Heart right ventricle (tissue), 16 donors: Measurements from ENCODE around the gene TRNAU1AP. TPM values are rescaled to one million over a fixed set of nuclear protein-coding genes. Genes with fewer than 3 reads are reported as not detected.
"Not testable (repeated sequence)": the region's sequence is repeated elsewhere in the genome, so short reads cannot be mapped to it uniquely, and the experiment has no call there.

ENCODE experiments used
- ATAC-seq, 8 donors: fragments of 200-7000 bp; cut with Tn5 transposase; one replicate each; pipeline ENCODE4 v1.9.1; 2020; ENCODE audit warnings: mild to moderate bottlenecking in 8 of 8, moderate library complexity in 8 of 8, moderate number of reproducible peaks in 1 of 8
- DNase-seq, 2 donors: peaks; one replicate each; pipeline ENCODE4 v3.0.0-alpha.2; 2020
- H3K27ac ChIP-seq, 10 donors: fragments of 200-600 bp; sonication (generic) in 2 of 10; one replicate each; pipeline versions ENCODE4 v1.5.0 to v1.8.0; 2020 to 2022; ENCODE audit warnings: mild to moderate bottlenecking in 3 of 10
- H3K27me3 ChIP-seq, 7 donors: fragments of 200-600 bp; one replicate each; pipeline ENCODE4 v1.8.0; 2021 to 2022; ENCODE audit warnings: mild to moderate bottlenecking in 2 of 7
- H3K36me3 ChIP-seq, 9 donors: fragments of 200-600 bp; sonication (generic) in 1 of 9; one replicate each; pipeline versions ENCODE4 v1.5.0 to v1.8.0; 2020 to 2022; ENCODE audit warnings: mild to moderate bottlenecking in 2 of 9
- H3K4me1 ChIP-seq, 9 donors: fragments of 200-600 bp; sonication (generic) in 1 of 9; one replicate each; pipeline versions ENCODE4 v1.5.0 to v1.8.0; 2020 to 2022; ENCODE audit warnings: mild to moderate bottlenecking in 4 of 9
- H3K4me3 ChIP-seq, 10 donors: fragments of 200-600 bp; sonication (generic) in 2 of 10; one replicate each; pipeline versions ENCODE4 v1.5.0 to v1.8.0; 2020 to 2022; ENCODE audit warnings: mild to moderate bottlenecking in 7 of 10, moderate library complexity in 2 of 10
- H3K9me3 ChIP-seq, 11 donors: fragments of 200-600 bp in 10 of 11; sonication (generic) in 2 of 11; one replicate each; pipeline versions ENCODE4 v1.5.0 to v1.8.0; 2013 to 2022; ENCODE audit warnings: mild to moderate bottlenecking in 2 of 11, control low read depth in 1 of 11, moderate library complexity in 1 of 11
- CTCF ChIP-seq, 9 donors: fragments of 200-600 bp; sonication (generic) in 2 of 9; IDR thresholded peaks; one replicate each; pipeline versions ENCODE4 v1.5.0 to v1.8.0; 2021 to 2022; ENCODE audit warnings: antibody characterized with exemption in 9 of 9, mild to moderate bottlenecking in 5 of 9, moderate library complexity in 1 of 9
- WGBS, 2 donors: extraction: QIAGEN DNeasy Blood & Tissue Kit; methylation state at CpG; one replicate each; pipeline ENCODE4 v1.1.7; 2013; ENCODE audit warnings: inconsistent platforms in 1 of 2; 5-methylcytosine and 5-hydroxymethylcytosine counted together
- intact Hi-C, 10 donors: fragments of 100-400 bp; cut with DNase I; formaldehyde crosslinking; loops; one replicate each; pipeline versions ENCODE4 v1.11.1 to v1.14.2; 2022
- polyA plus RNA-seq, 2 donors: library from polyadenylated mRNA; stranded (reverse); fragments of 200-250 nt; gene quantifications; one replicate each; pipeline ENCODE4 v1.2.3, GENCODE V29; 2013
- total RNA-seq, 10 donors: library from RNA; stranded (reverse); fragmentation: NEBNext Ultra II Directional in 3 of 10; extraction: Animal tissue kit (Norgen Biotek cat#: 25700) in 3 of 10; gene quantifications; one replicate each; pipeline versions ENCODE4 v1.2.1 to v1.2.4, GENCODE V29; 2021 to 2023
- donor health status: Arrhythmogenic right ventricular cardiomyopathy.
- donor health status: ischemic (EF 13 %, LVEDD 7.1; RV severe dilation, severe dysfunction).
- donor health status: healthy with polysubstance abuse.
- donor health status: DM: no; HTN: yes; CAD: no.
- donor health status: DM: no; HTN: no; CAD: no.
- donor health status: ischemic (EF 25% LVEDD 6.9; RV normal size, moderate dysfunction).
- donor health status: ischemic (EF 25% LVEDD 5.7; RV mildly dilated, moderate dysfunction).
- donor health status: healthy.
- donor health status: DM: yes; HTN: yes; CAD: no.
- donor health status: Ischemic cardiomyopathy.
- donor health status: ischemic (EF 35%, LVEDD 5.7; RV mildly dilated, moderate dysfunction).
- donor health status: nonischemic (EF 11% LVEDD 7.7; RV severe dilation, severe dysfunction).
- donor health status: DM: yes; HTN: yes; CAD: no.
- donor health status: PGD.
- donor health status: ischemic (EF 29% LVEDD 5.4; RV normal size, mild dysfunction).
- donor health status: nonischemic (EF 23%, LVEDD 6.1; RV moderate dilation, normal function).

The TRNAU1AP gene
- total and polyA plus RNA-seq, 12 donors: 13.1 to 21.4 (median 16.5) TPM

GRCh38 chr1:28591708-28592320, 38.9 kb downstream of the TRNAU1AP start, which contains the start of gene RAB42:
RAB42 (plus strand) TSS chr1:28592265; CDS start chr1:28592512, 247 bp downstream.
- H3K27ac ChIP-seq: peak within 1 kb of the TSS in 4 of 10 donors; percentile 14 to 75 (median 52)
- peak; percentile 35 to 42 for DNase-seq

DNA sequence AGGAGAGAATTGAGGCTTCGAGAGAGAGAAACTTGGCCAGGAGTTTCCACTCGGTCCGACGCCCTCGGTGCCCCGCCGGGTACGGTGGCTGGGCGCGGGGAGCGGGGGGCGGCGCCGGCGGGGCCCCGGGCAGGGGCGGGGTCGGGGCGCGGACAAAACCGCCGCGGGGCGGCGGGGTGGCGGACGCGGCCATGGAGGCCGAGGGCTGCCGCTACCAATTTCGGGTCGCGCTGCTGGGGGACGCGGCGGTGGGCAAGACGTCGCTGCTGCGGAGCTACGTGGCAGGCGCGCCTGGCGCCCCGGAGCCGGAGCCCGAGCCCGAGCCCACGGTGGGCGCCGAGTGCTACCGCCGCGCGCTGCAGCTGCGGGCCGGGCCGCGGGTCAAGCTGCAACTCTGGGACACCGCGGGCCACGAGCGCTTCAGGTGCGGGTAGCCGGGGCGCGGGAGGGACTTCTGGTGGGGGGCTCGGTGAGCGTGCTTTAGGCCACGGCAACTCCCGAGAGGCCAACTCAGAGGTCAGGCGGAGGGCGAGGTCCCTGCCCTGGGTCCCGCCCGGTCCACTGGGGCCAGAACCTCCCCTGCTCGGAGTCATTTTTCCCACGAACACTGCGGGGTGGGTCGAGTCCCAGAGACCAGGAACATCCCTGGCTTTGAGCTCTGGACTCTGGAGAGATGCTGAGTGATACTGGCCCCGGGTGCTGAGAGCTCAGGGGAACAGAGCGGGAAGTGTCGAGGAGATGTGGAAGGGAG, 39.6 kb downstream of the TRNAU1AP start:
- no peak for TF ChIP-seq CTCF (IDR thresholded peaks at IDR 0.05)
- DNase-seq: peak in 1 of 2 donors; percentile 36
- H3K4me1 ChIP-seq: peaks cover 0 to 32% (median 5%) of the 10 kb centered on the region in 9 donors
- no peaks in the 10 kb centered on the region for H3K36me3 ChIP-seq
- H3K27ac ChIP-seq: peak overlapping the region in 4 of 10 donors; percentile 14 to 75 (median 52)
- H3K27me3 ChIP-seq: no peaks in the 10 kb centered on the region
- intact Hi-C loops: loop anchor here in 1 of 10 donors (10.0 kb wide), 1 partner anchor 78 kb away; no protein-coding TSS in a partner anchor
- peak; percentile 24 to 81 (median 51) for ATAC-seq
- H3K4me3 ChIP-seq: peak overlapping the region in 9 of 10 donors; percentile 46 to 67 (median 58)
- H3K9me3 ChIP-seq: no peaks in the 10 kb centered on the region
- 2 to 3% methylated on average over 77 to 80 of the region's 81 CpGs for whole genome bisulfite sequencing, 2 donors

More at GRCh38 chr1:28591708-28592320, 38.9 kb downstream of the TRNAU1AP start, which contains the start of gene RAB42:
- H3K4me1 ChIP-seq: peaks cover 0 to 32% (median 5%) of the 10 kb centered on the region in 9 donors
- H3K9me3 ChIP-seq: no peaks in the 10 kb centered on the region
- peak; percentile 38 to 76 (median 56) for ATAC-seq
- intact Hi-C loops: loop anchor here in 1 of 10 donors (10.0 kb wide), 1 partner anchor 77 kb away; no protein-coding TSS in a partner anchor
- H3K36me3 ChIP-seq: no peaks in the 10 kb centered on the region
- peak within 1 kb of the TSS in 9 of 10 donors; percentile 46 to 67 (median 58) for H3K4me3 ChIP-seq
- TF ChIP-seq CTCF (IDR thresholded peaks at IDR 0.05): no peak
- WGBS, 2 donors: 31 to 46% methylated on average over 13 of the region's 13 CpGs
- no peaks in the 10 kb centered on the region for H3K27me3 ChIP-seq

- not testable (repeated sequence) for H3K4me3 ChIP-seq, H3K36me3 ChIP-seq, H3K9me3 ChIP-seq, DNase-seq, H3K27me3 ChIP-seq, ATAC-seq, H3K27ac ChIP-seq
- intact Hi-C loops: loop anchor here in 1 of 10 donors (10.0 kb wide), 1 partner anchor 79 kb away; no protein-coding TSS in a partner anchor
- H3K4me1 ChIP-seq: peaks cover 0 to 32% (median 5%) of the 10 kb centered on the region in 9 donors
- 79 to 85% methylated on average over 3 of the region's 3 CpGs for WGBS, 2 donors
Observed at GRCh38 chr1:28593988-28594356, 41.1 kb downstream of the TRNAU1AP start.

GRCh38 chr1:28594686-28595411, 42.0 kb downstream of the TRNAU1AP start:
- intact Hi-C loops: loop anchor here in 1 of 10 donors (10.0 kb wide), 1 partner anchor 80 kb away; no protein-coding TSS in a partner anchor
- not testable (repeated sequence) for H3K9me3 ChIP-seq, ATAC-seq, H3K27me3 ChIP-seq, H3K27ac ChIP-seq, H3K4me3 ChIP-seq, H3K36me3 ChIP-seq, DNase-seq
- H3K4me1 ChIP-seq: peaks cover 0 to 30% (median 5%) of the 10 kb centered on the region in 9 donors
- WGBS, 2 donors: 69 to 83% methylated on average over 7 of the region's 7 CpGs
